NCI-H82 (cell line): Measurements from ENCODE around the gene SESTD1.
A peak's percentile ranks its signal among the peaks of the same experiment; 100 is the strongest.

Experiments
- DNase-seq: peaks from one replicate; lab custom pipeline; 2025; lab: John Stamatoyannopoulos, UW

Gene SESTD1

DNA sequence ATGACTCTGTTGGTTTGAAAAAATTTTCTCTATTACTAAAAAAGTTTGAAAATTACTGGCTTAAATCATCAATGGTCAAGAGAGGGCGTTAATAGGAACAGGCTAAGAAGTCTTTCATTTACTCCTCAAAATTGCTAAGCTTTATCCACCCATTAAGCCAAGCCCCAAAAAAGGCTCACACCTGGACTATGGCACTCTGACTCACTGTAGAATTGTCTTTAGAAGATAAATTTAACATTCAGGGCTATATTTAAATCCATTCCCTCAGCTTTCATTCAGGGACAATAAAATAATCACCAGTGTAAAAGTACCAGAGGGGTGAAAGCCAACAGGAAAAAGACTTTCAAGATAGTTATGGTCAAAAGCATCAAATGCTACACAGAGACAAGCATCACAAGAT lies 80.0 kb downstream of the SESTD1 start:
- no peak for DNase-seq

DNA sequence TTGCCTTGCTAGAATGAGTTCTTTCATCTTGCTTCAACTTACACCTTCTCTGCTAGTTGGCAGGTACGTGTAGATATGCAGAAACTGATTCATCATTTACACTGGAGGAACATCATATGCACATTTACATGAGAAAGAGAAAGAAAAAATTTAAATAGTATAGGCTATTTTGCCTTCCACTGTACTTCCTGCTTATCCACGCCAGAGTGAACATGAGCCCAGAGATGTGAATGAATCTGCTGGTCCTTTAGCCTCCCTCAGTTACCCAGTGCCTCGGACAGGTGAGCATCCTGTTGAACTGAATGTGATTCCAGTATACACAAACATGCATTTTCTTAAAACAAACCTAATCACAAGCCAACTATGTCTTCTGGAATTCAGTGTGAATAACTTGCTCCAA lies 83.6 kb downstream of the SESTD1 start:
- DNase-seq, result no peak

GRCh38 chr2:179180242-179180641 lies 84.4 kb downstream of the SESTD1 start:
- DNase-seq, result no peak

- no peak for DNase-seq
Observed at GRCh38 chr2:179179719-179180118, 84.9 kb downstream of the SESTD1 start.

DNA sequence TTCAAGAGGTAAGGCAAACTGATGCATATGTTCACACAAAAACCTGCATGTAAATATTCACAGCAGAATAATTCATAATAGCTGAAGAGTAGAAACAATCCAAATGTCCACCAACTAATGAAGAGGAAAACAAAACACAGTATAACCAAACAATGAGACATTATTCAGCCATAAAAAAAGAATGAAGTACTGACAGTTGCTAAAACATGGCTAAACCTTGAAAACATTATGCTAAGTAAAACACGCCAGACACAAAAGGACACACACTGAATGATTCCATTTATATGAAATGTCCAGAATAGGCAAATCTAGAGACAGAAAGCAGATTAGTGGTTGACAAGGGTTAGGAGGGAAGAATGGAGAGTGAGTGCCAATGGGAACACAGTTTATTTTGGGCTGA lies 86.9 kb downstream of the SESTD1 start:
- no peak for DNase-seq

- DNase-seq, result no peak
Observed at GRCh38 chr2:179174240-179174639, 90.4 kb downstream of the SESTD1 start.

DNA sequence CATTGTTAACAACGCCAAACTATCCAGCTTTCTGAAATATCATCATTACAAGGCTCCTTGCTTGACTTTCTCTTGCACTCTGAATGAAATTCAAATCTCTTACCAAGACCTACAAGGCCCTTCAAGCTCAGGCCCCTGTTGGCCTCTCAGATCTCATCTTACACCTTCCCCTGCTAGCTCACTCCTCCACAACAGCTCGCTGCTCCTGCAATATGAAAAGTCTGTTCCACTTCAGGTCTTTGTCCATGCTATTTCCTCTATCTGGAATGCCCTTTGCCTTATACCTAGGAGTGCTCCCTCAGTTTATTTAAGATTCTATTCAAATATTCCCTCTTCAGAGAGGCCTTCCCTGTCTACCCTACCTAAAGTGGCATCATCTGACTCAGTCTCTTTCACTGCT lies 91.7 kb downstream of the SESTD1 start:
- no peak for DNase-seq

GRCh38 chr2:179171371-179171770 lies 93.3 kb downstream of the SESTD1 start:
- DNase-seq, result no peak

DNA sequence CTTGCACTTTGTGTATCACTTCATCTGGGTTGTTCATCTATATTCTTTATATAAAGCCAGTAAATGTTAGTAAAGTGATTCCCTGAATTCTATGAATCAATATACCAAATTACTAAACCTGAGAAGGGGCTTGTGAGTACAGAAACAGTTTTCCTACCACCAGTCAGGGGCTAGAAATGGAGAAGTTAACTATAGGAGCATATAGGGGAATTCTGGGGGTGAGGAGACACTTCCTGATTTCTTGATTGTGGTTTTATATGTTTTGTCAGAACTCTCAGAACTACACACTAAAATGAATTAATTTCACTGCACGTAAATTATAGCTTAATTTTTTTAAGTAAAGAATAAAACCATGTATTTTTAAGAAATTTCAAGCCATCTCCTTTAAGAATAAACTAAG lies 93.7 kb downstream of the SESTD1 start:
- no peak for DNase-seq

DNA sequence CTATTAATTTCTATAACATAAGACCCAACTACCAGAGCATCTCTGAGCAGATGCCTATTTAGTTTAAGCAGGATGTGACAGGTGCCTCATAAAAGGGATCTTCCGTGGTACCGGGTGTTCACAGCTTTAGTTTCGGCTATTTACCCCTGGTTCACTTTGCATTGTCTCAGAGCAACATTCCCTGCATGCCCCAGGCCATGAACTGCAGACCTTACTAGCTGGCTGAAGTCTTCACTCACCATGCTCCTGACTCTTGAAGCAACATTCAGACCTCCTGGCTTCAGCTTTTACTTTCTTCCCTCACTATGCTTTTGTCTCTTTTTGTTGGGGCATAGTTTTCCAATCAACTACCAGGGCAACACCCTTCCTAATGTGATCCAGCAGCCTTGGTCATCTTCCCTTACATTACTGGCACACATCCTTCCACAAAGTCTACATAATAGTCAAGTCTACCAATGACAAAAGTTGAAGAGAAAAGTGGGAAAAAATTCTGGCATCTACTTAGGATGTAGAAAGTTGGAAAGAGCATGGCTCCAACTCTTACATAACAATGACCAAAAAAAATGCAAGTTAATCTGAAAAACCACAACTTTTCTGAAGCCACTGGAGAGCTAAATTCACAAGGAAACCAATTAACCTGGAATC lies 99.2 kb downstream of the SESTD1 start:
- peak; percentile 55 for DNase-seq

DNA sequence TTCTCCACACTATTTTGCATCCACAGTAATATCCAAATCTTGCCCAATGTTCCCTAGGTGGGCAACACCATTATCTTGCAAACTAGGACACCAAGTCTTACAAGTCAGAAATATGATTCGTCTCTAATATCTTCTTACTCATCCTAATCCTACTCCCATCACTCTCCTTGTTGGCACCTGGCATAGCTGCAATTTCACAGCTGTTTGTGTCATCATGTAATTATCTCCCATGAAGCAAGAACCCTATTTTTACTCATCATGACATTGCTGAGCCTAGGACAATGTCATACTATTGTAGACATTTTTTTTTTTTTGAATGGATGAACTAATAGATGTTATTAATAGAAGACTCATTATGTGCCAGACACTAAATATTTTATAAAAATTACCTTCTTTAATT lies 123.4 kb downstream of the SESTD1 start:
- DNase-seq, result no peak

DNA sequence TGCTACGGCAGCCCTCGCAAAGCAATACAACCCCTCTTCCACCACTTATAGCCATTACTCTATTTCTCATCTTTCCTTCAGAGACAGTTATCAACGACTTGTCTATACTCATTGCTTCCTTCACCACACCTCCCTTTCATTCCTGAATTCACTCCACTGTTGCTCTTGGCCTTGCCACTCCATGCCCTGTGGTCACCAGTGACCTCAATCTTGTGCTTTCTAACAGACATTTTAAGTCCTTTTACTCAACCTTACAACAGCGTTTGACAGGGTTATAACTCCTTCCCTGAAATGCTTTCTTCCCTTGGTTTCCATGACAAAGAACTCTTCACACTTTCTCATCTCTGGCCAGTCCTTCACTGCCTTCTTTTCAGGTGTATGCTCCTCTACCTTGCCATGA lies 124.1 kb downstream of the SESTD1 start:
- no peak for DNase-seq

- DNase-seq, result no peak
Observed at GRCh38 chr2:179139506-179139905, 125.1 kb downstream of the SESTD1 start.

DNA sequence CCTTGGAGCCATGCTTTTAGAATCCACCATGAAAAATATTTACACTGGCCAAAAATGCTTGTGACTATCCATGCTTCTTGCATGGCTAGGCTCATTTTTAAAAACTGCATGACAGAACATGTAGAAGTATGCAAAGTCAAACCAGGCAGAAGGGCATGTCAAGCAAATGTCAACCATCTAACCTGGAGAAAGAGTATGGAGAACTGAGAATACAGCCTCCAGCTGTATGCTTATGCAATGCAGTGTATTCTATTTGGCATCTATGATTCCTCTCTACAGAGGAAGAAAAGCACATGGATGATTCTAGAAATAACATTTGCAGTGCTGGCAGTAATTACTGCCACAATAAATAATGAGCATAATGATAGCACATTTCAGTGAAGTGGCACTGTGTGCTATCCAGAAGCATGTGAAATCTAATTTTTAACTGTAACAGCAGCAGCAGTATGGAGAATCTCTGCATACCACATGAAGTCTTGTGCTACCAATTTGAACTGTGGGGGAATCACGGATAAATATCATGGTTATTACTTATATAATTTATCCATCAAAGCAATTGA lies 127.4 kb downstream of the SESTD1 start:
- no peak for DNase-seq

GRCh38 chr2:179133016-179133415 lies 131.6 kb downstream of the SESTD1 start:
- DNase-seq, result no peak

GRCh38 chr2:179132076-179132475 lies 132.6 kb downstream of the SESTD1 start:
- DNase-seq, result no peak

- no peak for DNase-seq
Observed at GRCh38 chr2:179130560-179130959, 134.1 kb downstream of the SESTD1 start.

DNA sequence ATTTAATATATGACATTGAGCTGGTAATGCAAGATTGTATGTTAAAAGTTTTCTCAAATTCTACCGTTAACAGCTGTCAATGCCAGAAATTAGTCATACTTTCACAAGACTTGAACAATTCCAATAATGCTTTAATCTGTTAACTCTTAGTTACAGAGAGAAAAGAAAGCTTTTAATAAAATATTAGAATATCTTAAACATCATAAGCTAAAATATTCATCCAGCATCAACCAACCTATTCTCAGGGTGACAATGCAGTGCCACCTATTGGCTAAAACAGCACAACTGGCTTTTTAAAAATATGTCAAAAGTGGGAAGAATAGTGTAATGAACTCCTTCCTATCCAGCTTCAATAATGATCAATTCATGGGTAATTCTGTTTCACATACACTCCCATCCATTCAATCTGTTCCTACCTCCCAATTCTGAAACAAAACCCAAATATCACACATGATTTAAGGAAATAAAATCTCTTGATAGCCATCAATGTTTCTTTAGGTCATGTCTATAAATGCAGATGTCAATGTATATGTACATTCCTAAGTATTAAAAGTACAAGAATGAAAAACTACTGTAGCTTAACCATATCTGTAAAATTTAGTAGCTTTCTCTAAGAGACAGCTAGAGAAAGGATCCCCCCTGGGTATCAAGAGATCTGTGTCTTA lies 134.9 kb downstream of the SESTD1 start:
- peak; percentile 41 for DNase-seq

DNA sequence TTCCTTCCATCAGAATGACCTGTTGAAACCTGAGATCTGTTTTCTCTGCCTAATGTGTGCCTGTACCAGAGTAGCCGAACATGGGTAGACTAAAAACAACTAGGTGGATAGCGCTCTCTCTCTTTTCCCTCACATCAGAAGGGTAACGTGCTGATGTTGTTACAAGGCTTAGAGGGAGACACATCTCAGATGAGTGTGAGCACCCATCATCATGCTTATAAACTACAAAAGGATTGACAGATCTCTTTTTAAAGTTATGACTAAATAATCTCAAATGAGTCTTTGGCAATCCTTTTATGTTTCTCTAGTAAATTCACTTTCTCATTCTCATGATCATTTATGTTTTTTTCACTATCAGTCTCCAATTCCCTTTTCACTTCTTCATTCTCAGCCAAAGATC lies 139.2 kb downstream of the SESTD1 start:
- DNase-seq, result no peak

DNA sequence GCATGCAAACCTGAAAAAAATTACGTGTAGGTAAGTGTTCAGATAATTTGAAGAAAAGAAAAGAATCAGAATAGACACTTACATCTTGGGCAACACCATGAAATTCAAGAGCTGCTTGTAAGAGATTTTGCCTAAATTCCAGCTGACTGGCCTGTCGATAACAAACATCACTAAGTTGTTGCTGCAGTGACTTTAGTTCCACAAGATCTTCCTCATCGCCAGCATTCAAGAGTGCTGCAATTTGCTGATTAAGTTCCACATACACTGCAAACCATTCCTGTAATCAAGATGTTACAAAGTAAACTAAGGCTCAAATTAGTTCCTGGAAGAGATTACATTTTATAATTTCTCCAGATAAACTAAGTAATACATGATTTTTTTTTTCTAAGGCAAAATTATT lies 140.3 kb downstream of the SESTD1 start:
- DNase-seq, result no peak

GRCh38 chr2:179123272-179123662 lies 141.4 kb downstream of the SESTD1 start:
- no peak for DNase-seq

- DNase-seq, result no peak
Observed at GRCh38 chr2:179107737-179108136, 156.9 kb downstream of the SESTD1 start.

GRCh38 chr2:179106676-179107428 lies 157.8 kb downstream of the SESTD1 start:
- DNase-seq, result peak; percentile 38
